Activated CD8-positive, alpha-beta memory T cell treated with anti-CD3 and anti-CD28 coated beads, Interleukin-2, amount 50 U/mL, for 1 hour (primary cell): Measurements from ENCODE around the gene ODAD2.
"Not testable (repeated sequence)": the region's sequence is repeated elsewhere in the genome, so short reads cannot be mapped to it uniquely, and the experiment has no call there.

ENCODE experiments used
- DNase-seq: peaks from one replicate; pipeline ENCODE4 v3.0.0-alpha.2; 2020; ENCODE audit errors: extremely low read depth

The ODAD2 gene

DNA sequence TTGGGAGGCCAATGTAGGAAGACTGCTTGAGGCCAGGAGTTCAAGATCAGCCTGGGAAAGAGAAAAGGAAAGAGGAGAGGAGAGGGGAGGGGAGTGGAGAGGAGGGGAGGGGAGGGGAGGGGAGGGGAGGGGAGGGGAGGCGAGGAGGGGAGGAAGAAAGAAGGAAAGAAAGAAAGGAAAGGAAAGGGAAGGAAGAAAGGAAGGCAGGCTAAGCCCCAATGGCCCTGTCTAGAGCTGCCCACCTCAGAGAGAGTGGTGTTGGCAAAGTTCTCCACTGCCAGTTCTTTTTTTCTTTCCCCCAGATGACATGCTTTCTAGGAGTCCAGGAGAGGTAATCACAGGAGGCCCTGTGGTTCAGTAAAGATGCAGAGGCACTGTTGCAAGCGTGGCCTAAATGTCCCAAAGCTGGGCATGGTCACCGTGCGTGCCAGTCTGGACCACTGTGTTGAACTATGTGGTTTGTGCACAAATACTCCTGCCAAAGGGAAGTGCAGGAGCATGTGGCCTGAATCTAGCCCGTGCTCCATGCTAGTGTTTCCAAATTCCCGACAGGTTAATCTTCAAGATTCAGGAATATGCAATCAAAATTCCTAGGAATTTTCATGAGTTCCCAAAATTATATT is 39.7 kb downstream of the ODAD2 start:
- DNase-seq, result no peak

DNA sequence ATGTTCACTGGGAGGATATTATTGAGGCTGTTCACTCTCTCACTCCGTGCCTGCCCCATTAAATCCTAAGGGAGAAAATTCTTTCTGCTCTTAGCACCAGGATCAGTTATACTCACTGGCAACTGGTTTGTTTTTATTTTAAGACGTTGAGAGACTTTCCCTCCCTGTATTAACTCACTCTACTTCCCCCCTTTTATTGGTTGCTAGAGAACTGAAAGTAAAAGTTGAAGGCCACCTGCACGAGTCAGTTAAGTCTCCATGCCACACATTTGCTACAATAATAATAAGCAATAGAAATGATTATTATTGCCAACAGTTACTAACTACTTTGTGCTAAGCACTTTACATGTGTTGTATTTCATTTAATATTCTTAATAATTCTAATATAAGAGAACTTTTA is 40.5 kb downstream of the ODAD2 start:
- DNase-seq, result not testable (repeated sequence)

DNA sequence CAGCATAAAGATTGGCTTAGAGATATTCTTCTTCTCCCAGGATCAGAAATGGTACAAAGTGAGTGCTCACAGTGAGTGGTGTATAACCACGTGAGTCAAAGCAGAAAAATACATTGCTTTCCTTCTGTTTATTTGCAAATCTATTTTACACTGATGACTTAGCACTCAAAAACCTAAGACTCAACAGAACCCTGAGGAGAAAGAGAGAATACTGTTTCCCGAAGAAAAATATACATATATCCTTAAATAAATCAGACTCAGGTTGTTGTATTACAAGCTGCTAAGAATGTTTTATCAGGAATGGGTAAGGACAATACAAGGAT is 48.7 kb downstream of the ODAD2 start:
- DNase-seq, result no peak

DNA sequence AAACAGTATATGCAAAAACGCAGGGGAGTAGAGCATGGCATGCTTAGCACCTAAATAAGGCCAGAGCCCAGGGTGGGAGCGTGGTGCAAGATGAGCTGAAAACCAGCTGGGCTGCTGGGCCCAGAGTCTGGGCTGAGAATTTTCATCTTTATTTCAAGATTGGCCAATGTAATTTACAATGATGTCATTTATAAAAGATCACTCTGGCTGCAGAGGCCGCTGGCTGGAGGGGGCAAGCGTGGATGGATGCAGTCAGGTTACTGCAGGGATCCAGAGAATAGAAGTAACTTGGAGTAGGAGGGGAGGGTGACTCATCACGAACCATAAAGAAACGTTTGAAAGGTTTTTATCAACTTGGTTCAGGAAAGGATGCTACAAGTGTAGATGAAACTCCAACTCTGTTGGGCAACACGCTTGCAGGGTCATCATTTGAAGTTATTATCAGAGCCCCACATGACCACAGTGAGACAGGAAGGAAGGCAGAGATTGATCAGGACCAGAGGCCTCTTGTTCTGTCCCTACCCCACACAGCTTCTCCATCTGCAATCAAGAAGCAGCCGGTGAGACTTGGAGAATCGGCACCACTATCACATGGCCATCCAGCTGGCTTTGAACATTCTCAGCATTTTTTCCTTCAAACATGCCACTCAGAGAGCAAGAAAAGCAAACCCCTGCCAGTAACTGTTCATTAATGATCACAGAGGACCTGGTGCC is 49.2 kb downstream of the ODAD2 start:
- no peak for DNase-seq

DNA sequence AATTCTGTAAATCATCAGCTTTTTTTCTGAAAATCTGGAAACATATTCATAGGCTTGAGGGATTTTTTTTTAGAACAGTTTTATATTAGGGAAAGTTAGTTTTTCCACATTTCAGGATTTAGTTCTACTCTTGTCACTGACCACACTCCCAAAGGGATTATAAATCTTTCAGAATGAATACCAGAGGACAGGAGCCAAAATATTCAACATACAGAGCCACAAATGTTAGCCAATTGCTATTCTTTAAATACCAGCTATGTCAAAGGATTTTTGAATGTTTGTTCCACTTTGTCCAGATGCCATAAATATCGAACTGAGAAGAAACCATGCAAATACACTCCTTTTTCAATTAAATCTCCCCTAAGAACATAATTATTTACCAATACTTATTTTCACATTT is 50.7 kb downstream of the ODAD2 start:
- no peak for DNase-seq

DNA sequence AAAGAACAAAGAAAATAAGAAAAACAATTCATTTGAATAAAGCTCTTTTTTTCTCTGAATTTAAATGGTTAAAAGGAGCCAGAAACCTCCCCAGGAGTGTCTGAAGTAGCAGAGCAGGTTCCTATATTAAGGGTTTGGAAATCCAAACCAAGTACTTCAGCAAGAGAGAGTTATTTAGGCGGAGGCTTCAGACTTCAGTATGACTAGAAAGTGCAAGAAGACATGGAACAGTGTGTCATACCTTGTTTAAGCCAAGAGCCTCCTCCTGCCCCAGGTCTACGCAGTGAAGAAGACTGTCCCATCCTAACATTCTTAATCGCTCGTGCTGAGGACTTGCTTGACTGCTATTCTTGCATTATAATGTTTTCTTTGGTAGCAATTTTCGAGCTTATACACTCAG is 51.3 kb downstream of the ODAD2 start:
- DNase-seq, result no peak

DNA sequence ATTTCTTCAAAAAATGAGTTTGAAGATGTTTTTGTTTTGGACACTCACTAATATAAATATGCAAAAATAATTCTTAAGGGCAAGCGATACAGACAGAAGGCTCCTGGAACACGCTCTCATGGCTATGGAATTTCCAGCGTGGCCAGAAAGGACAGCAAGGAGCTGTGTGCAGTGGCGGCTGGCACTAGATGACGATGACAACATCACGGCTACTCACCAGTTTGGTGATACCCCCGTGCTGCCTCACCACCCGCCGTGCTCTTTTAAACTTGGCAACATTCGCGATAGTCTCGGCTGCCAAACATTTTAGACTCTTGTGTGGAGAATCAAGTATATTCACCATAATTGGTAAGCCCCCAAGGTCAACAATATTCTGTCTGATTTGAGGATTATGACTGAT is 54.9 kb downstream of the ODAD2 start:
- DNase-seq, result no peak

DNA sequence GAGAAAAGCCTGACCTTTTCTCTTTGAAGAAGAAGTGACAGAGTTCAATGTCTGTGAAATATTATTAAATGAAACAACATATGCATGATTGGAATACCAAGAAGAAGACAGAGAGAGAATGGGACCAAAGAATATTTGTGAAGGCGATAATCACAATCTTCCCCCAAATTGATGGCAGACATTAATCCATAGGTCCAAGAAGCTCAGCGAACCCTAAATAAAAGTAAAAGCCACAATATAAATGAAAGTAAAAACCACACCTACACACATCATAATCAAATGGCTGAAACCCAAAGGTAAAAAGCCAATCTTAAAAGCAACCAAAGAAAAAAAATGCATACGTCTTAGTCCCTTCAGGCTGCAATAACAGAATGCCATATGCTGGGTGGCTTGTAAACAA is 84.0 kb downstream of the ODAD2 start:
- no peak for DNase-seq

DNA sequence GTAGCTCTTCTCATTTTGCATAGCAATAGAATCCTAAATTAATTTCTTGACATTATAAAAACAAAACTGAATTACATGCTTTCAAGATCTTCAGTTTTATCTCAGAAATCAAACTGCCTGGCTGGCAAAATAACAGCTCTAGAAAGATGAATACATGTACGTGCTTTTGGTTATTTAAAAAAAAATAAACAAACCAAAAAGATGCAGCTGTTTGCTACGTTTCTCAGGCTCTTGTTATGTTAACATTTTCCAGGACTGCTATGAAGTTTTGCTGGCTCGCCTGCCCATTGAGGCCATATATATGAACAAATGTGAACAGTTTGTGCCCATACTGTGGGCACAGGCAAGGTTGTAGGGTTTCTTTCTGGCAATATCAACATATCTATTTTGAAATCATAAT is 86.6 kb downstream of the ODAD2 start:
- DNase-seq, result no peak

DNA sequence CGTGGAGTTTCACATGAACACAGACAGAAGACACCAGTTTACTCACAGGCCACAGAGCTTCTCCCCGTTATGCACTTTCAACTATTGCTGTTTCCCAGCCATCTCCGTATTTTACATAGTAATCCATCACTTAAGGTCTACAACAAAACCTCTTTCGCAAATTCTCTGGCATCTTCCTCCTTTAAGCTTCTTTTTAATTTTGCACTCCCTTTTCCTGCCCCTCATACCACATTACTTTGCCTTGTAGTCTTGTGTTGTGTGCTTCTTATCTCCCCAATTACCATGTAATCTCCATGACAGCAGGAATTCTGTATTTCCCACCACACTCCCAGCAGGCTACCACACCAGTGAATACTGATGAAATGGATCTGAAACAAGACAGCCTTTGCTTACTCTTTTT is 87.3 kb downstream of the ODAD2 start:
- DNase-seq, result no peak

DNA sequence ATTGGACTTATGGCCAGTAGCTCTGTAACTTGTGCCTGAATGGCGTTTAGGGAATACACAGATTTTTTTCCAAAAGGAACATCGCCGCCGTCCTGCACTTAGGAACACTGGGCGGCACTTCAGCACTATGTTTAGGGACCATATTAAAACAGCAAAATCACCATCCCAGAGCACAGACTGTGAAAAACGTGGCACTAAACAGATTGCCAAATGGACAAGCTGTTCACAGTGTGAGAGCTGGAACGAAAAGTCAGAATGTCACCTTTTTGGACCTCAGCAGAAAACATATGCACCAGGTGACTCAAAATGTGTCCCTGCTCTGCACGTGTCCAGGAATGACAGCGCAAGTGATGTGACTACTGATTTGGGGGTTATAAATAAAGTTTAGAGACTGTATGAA is 87.9 kb downstream of the ODAD2 start:
- no peak for DNase-seq

DNA sequence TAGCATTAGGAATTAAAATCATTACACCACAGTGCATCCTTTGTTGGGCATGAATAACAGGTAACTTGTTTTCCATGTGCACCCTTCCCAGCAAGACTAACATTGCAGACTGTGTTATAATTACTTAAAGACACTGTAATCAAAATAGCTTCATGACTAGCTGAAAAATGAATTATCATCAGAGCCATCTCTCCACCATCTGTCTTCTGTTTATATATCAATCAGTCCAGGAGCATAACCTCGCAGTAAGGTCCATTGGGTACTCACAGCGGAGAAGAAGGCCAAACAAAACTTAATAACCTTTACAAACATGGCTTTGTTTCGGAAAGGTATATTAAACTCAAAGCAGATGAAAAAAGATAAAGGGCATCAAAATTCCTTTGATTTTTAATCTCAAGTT is 90.6 kb downstream of the ODAD2 start:
- no peak for DNase-seq

DNA sequence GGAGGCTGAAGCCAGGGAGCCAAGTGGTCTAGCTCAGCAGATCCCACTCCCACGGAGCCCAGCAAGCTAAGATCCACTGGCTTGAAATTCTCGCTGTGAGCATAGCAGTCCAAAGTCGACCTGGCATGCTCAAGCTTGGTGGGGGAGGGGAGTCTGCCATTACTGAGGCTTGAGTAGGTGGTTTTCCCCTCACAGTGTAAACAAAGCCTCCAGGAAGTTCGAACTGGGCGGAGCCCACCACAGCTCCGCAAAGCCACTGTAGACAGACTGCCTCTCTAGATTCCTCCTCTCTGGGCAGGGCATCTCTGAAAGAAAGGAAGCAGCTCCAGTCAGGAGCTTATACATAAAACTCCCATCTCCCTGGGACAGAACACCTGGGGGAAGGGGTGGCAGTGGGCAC is 99.4 kb downstream of the ODAD2 start:
- not testable (repeated sequence) for DNase-seq

DNA sequence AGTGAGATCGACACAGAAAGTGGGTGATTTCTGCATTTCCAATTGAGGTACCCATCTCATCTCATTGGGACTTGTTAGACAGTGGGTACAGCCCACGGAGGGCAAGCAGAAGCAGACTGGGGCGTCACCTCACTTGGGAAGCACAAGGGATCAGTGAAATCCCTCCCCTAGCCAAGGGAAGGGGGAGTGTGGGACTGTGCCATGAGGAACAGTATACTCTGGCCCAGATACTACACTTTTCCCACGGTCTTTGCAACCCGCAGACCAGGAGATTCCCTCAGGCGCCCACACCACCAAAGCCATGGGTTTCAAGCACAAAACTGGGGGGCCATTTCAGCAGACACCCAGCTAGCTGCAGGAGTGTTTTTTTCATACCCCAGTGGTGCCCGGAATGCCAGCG is 99.8 kb downstream of the ODAD2 start:
- no peak for DNase-seq

DNA sequence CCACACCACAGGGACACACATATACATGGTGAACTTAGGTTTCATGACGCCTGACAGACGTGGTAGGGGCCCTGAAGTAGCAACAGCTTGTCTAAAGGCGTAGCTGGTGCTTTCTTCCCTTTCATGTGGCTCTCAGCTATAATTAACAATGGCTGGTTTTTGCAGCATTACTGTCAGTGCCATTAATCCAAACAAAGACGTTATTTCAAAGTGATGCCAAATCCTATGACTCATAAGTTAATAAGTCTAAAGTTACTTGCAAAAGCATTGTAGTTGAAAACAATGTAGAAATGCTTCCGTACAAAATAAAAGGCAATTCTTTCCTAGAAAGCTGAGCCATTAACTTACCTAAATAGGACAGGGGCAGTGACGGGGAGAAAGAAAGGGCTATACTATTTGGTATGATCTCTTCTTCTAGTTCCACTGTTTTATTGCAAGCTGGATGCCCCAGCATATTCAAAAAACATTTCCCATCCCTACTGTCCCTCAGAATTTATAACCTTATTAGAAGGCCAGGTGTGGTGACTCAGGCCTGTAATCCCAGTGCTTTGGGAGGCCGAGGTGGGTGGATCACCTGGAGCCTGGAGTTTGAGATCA is 105.4 kb downstream of the ODAD2 start:
- no peak for DNase-seq

DNA sequence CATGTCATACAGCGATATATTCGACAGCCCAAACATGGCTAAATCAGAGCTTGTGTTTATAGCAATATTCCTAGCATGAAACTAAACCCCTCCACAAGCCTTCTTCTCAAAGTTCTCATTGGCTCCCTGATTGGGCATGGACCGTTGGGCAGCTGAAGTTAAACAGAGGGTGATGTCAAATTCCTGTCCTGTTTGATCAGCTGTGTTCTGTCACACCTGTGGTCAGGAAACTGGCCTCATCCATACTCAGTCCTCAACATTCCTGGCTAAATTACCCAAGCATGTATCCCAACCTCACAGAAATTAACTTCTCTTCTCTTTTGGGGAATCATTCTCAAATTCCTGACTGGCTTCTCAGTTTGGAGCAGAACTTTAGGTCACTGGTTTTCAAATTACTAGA is 107.9 kb downstream of the ODAD2 start:
- no peak for DNase-seq

DNA sequence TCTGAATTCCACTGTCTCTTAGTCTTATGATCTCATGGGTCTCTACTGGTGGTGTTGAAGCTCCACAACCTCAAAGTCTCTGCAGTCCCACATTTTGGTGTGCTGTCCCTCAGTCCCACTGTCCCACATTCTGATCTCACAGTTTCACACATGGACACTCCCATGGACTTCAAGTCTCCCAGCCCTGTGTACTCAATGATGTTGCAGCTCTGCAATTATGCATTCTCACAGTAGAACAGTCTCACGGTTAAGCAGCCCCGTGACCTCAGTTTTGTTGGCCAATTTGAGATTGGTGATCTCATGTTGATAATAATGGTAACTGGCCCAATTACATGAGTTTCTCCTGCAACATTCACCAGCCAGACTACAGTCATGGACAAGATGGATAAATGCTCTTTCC is 109.4 kb downstream of the ODAD2 start:
- no peak for DNase-seq

DNA sequence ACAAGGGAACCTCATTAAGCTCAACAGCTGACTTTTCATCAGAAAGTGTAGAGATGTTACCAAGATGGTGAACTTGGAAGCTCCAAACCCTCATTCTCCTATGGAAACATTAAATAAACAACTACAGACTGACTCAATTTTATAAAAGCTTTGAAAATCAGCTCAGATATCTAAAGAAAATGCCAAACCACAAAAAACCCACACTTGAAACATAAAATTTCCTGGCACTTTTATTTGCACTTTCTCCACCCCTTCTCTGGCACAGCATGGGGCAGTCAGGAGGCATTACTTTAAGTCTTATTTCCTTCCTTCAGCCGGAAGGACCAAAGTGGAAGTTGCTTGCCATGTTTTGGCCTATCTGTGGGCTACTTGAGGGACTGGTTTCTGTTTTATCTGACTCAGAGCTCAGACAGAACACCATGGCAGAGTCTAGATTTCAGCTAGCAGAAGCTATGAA is 114.7 kb downstream of the ODAD2 start:
- no peak for DNase-seq

DNA sequence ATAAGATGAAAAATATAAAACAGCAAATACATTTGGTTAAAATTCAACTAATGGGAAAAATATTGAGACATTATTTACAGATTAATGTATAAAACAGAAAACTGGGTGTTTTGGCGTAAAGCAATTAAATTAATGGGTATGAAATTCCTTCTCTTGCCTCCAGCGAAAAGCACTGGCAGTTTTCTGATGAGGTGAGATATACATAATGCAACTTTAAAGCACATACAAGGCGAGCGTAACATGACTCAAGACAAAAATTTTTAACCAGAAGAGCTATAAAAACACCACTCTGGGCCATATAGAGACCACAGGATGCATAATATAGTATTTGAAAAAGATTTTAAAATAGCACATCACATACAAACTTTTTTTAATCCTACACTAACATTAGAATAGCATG is 120.6 kb downstream of the ODAD2 start:
- no peak for DNase-seq

DNA sequence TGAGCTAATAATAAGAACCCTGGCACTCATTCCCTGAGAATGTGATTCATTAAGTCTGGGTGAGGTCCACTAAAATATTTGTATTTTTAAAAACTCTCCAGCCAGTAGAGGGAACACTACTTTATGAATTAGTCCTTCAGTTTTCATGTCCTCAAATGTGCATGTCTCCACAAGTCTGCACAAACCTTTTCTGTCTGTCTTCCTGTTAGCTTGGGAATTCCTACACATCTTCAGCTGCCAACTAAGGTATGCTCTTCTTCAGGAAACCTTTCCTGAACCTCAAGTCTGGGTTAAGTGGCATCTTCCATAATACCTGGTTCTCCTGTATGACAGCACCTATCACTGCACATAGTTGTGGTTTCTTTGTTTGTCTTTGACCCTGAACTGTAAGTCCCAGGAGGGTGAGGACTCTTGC is 133.7 kb downstream of the ODAD2 start:
- DNase-seq, result no peak

DNA sequence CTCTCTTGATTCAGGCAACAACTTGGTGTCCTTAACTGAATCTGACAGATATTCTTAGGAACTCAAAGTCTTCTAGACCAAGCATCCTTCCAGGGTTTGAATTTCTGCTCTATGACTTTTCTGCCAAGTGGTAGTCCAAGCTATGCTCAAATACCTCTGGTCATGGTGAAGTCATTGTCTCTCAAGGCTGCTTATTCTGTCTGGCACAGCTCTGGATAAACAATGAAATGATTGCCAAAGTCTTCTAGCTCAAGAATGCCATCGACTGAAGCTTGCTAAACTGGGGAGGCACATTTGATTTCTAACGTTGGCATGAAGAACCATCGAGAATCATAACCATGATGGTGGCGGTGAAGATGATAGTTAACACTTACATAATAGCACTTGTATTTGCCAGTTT is 137.1 kb downstream of the ODAD2 start:
- no peak for DNase-seq

DNA sequence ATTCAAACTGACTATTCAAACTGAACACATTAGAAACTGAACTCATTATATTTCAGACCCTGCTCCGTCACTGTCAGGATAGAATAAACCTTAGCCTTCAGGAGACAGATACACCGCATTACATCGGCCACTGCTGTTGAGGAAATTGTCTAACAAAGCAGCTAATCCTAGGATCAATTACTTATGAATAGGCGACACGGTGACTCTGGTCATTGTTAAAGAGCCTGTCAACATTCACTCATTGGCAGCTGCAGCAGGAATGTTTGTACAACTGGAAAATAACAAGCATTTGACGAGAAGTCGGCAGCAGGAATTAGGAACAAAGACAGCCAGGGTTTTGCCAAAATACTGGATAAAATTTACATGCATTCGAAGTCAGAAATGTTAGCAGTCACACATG is 141.3 kb downstream of the ODAD2 start:
- no peak for DNase-seq

DNA sequence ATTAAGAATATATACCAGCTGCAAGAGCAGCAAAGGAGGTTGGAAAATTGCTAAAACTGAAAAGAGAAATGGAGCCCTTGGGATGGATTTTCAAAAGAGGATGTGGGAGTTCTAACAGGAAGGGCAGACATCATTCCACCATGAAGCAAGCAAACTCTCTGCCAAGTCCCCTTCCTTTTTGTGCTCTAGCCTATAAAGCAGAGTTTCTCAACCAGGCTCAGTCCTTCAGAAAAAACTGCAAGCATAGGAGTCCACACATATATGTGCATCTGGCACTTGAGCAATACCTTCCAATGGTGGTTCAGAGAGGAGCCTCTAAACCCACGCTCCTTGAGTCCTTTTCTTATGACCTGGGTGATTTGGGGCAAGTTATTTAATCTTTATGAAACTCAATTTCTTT is 154.7 kb downstream of the ODAD2 start:
- DNase-seq, result no peak

DNA sequence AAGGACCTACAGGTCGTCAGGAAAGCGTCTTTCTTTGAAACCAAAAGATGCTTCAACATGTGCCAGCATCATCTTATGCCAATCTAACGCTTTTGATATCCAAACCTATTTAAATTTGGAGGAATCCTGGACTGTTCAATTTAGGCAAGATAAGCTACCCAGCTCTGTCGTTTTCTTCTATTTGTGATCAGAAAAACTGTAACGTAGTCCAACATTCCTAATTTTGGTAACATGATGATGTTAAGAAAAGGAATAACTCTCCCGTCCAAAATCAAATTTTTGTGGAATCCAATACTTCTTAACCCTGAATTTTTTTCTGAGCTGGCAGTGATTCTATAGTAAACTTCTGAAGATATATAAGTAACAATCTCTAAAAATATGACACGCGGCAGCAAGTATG is 160.0 kb downstream of the ODAD2 start:
- no peak for DNase-seq
